LHCN-M2 (cell line): ENCODE results near the gene HBG2. TPM values are rescaled to one million over a fixed set of nuclear protein-coding genes. Genes with fewer than 3 reads are reported as not detected.
"Not testable (repeated sequence)": the region's sequence is repeated elsewhere in the genome, so short reads cannot be mapped to it uniquely, and the experiment has no call there.

Source experiments
- DNase-seq: peaks from one replicate; pipeline ENCODE4 v3.0.0-alpha.2; 2012; ENCODE audit warnings: low read depth
- total RNA-seq: library from RNA; depleted of rRNA; stranded (reverse); fragments of >200 nt; gene quantifications from 2 replicates; pipeline ENCODE4 v1.2.3, GENCODE V29; 2014

The HBG2 gene
- total RNA-seq, 1 experiment from 2014 or later = not detected

GRCh38 chr11:5282628-5283027 is 28.0 kb upstream of the HBG2 start:
- DNase-seq = no peak

DNA sequence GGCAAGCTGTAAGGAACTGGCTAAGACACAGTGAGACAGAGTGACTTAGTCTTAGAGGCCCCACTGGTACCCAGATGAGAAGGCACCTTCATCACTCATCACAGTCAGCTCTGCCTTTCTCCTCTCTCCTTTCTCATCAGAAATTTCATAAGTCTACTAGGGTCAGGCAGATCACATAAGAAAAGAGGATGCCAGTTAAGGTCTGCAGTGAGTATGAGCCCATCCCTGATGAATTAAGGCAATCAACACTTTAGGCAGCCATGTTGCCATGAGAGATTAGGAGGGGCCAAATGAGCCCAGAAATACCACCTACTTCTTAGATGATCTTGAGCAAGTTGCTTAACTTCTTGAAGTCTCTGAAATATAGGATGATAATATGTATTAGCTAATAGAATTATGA is 27.0 kb upstream of the HBG2 start:
- DNase-seq = no peak

- peak; percentile 100 for DNase-seq
Observed at GRCh38 chr11:5280582-5281102, 26.1 kb upstream of the HBG2 start.

GRCh38 chr11:5279471-5280090 is 25.0 kb upstream of the HBG2 start:
- DNase-seq = no peak

DNA sequence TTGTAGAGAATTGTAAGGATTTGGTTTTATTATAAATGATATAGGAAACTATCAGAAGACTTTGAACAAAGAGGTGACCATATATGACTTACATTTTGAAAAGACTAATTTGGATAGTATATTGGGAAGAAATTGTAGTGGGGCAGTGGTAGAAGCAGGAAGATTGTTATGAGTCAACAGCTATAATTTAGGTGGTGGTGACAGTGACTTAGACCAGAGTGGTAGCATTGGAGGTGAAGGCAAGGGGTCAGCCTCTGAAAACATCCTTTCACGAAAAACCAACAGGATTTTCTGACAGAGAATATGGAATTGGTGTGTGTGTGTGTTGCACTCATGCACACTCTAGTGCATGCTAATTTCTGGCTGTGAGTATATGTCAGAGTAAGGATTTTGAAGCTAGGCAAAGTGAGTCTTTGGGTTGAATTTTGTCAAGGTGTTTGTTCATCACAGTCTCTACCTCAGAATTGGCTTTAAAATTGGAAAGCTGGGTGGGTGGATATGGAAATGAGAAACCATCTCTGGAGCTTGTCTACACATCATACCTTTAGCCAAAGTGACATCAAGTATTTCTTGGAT is 23.3 kb upstream of the HBG2 start:
- no peak for DNase-seq

- no peak for DNase-seq
Observed at GRCh38 chr11:5276697-5277096, 22.1 kb upstream of the HBG2 start.

GRCh38 chr11:5275369-5276110 is 21.0 kb upstream of the HBG2 start:
- no peak for DNase-seq

GRCh38 chr11:5274395-5274794 is 19.8 kb upstream of the HBG2 start:
- no peak for DNase-seq

DNA sequence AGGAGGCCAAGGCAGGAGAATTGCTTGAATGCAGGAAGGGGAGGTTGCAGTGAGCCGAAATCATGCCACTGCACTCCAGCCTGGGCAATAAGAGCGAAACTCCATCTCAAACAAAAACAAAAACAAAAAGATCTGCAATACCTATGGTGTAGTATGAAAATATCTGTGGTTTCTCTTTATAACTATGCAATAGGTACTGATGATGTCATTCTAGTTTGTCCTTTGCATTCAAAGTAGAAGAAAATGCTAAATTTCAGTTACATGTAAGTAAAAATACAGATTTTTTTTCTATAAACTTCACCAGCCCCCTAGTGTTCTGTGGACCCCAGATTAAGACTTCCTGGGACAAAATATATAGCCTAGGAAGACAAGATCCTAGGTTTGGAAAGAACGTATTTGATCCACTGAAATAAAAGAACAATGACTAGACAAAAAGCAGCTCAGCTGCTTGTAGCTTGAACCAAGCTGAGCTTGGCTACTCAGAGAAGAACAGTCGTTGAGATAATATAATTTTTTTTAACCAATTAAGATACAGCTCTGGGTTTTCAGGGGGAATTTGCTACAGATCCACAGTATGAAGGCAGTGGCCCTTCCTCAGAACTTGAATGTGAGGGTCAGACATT is 17.9 kb upstream of the HBG2 start:
- DNase-seq = no peak

DNA sequence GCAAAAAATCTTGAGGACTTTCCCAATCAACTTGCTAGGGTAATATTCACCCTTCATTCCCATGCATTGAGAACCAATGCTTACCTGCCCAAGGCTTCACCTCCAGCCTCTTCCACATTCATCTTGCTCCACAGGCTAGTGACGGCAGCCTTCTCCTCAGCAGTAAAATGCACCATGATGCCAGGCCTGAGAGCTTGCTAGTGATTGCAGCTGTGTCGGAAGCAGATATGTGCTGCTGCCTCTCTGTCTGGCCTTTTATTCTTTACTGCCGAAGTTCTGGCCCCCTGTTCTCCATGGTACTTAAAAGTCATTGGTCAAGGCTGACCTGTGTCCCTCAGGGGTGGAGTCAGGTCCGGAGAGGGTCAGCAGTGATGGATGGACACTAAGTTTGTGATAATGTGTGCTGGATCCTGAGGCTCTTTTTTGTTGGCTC is 15.2 kb upstream of the HBG2 start, which contains the start of gene HBE1:
TSS of gene HBE1 (minus strand) at position 231 of the 433 bp plus-strand sequence. CDS start at position 176, 55 bp downstream.
- DNase-seq = no peak

DNA sequence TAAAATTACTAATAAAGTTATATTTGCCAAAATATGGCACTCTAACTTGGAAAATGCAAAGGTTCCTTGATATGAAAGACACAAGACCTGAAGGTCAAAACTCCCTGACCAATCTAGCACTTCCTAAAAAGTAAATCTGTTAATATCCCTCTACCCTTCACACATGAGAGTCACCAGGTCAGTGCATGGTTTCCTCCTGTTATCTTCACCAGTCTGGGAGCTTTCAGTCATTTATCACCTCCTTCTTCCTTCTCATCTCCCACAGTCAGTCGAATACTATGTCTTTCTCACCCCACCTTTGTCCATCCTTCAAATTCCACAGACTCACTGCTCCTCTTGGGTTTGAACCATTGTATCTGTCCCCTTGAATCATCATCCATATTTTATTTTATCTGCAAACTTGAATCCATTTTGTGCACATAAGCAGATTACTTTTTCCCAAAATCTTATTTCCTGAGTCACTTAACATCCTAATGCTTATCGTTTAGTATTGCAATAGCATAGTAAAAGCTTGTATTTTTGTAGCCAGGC is 12.5 kb upstream of the HBG2 start:
- no peak for DNase-seq

GRCh38 chr11:5266609-5267008 is 12.0 kb upstream of the HBG2 start:
- DNase-seq = no peak

- DNase-seq = no peak
Observed at GRCh38 chr11:5265832-5266231, 11.3 kb upstream of the HBG2 start.

- DNase-seq = no peak
Observed at GRCh38 chr11:5258543-5259262, 4.1 kb upstream of the HBG2 start.

GRCh38 chr11:5257296-5257695 is 2.7 kb upstream of the HBG2 start:
- no peak for DNase-seq

DNA sequence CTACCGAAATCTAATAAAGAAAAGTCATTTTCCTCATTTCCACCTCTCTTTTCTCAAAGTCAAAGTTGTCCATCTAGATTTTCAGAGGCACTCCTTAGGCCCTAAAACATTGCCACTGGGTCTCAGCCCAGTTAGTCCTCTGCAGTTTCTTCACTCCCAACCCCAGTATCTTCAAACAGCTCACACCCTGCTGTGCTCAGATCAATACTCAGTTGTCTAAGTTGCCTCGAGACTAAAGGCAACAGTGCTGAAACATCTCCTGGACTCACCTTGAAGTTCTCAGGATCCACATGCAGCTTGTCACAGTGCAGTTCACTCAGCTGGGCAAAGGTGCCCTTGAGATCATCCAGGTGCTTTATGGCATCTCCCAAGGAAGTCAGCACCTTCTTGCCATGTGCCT is 558 bp downstream of the HBG2 start:
- not testable (repeated sequence) for DNase-seq

DNA sequence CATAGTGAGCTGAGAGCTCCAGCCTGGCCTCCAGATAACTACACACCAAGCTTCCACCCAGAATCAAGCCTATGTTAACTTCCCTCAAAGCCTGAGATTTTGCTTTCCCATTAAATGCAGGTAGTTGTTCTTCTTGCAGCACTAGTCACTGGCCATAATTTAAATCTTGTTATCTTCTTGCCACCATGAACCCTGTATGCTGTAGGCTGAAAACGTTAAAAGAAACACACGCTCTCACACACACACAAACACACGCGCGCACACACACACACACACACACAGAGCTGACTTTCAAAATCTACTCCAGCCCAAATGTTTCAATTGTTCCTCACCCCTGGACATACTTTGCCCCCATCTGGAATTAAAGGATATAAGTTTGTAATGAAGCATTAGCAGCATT is 1.1 kb downstream of the HBG2 start:
- not testable (repeated sequence) for DNase-seq

DNA sequence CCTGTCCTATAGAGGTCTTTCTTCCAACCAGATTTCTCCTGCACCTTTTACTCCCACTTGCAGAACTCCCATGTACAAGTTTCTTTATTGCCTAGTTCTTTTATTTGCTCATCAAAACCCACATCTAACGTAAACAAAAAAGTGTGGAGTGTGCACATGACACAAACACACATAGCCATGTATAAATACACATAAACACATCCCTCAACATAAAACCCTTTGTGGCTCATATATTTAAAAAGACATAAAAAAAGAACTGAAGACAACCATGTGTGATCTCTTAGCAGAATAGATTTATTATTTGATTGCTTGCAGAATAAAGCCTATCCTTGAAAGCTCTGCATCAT is 1.7 kb downstream of the HBG2 start:
- no peak for DNase-seq

DNA sequence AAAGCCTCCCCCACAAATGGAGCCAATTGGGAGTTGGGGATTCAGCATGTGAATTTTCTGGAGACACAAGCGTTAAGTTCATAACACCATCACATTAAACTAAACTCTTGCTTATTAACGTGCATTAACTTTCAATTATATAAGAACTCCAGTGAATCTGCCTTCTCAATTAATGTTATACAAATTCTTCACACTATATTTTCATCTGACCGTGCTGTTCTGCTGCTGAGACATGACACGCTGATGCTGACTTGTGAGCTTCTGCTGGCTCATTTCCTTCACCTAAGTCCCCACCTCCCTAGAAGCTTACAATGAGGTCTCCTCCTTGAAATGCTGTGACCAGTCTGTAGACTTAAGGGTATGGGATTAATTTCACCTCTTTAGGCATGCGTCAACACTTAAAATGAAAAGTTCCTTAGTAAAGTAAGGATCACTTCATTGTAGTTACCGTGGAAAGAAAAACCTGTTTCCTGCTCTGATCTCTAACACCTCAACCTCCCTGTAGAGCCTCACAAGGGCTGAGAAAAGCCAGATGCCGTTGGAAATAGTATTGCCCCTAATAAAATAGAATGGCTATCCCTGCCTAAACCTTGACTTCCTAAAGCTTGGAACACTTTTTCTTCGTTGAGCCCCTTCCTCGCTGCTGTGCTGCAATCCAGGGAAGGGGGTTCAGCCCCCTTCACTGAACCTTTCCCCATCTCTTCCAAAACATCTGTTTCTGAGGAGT is 2.2 kb downstream of the HBG2 start:
- no peak for DNase-seq

DNA sequence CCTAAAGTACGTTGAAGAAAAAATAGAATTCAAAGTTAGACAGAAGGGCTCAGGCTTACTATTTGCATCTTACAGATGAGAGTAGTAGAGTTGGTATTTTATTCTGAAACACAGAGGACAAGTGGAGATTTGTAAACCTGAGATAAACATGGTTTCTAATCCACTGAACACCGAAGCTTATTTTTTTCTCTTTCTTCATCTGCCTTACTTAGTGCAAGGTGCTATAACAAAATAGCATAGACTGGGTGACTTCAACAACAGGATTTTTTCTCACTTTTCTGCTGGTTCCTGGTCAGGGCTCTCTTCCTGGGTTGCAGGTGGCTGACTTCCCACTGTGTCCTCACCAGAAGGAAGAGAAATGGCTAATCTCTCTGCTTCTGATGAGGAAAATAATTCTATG is 2.8 kb downstream of the HBG2 start:
- DNase-seq = no peak
